Epithelial cell of esophagus (primary cell): Measurements from ENCODE around the gene STX18.
"Not testable (repeated sequence)": the region's sequence is repeated elsewhere in the genome, so short reads cannot be mapped to it uniquely, and the experiment has no call there.

Experiments
- DNase-seq: peaks from one replicate; pipeline ENCODE4 v3.0.0; 2010; ENCODE audit warnings: low read depth
- H3K4me3 ChIP-seq: 2 replicates; pipeline ENCODE4 v1.5.1; 2011; ENCODE audit warnings: mild to moderate bottlenecking, low read length, control low read depth
- TF ChIP-seq, protein P1 (sequence below): IDR thresholded peaks from 2 replicates; pipeline ENCODE4 v1.5.1; 2011; ENCODE audit warnings: low read depth, mild to moderate bottlenecking, low read length, control low read depth, inconsistent platforms; ENCODE audit not compliant: insufficient read depth; ENCODE audit errors: missing control alignments

Gene STX18

DNA sequence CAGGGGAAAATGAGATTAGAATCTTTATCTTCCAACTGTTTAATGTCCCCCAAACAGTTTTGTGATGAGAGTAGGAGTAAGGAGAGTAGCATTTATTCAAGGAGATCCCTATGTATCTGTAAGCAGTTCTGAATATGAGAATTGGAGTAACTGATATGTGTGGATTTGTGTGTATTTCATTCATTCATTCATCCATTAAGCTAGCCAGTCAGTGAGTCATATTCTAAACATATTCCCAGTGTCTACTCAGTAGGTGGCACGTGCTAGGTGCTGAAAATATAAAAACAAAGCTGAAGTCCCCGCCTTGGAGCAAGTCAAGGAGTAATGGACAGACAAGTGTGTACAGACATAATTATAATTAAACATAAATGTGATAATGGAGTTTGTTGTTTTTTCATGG is 12.4 kb upstream of the STX18 start:
- no peak overlapping the region for H3K4me3 ChIP-seq
- no peak for DNase-seq
- TF ChIP-seq, protein P1, sequence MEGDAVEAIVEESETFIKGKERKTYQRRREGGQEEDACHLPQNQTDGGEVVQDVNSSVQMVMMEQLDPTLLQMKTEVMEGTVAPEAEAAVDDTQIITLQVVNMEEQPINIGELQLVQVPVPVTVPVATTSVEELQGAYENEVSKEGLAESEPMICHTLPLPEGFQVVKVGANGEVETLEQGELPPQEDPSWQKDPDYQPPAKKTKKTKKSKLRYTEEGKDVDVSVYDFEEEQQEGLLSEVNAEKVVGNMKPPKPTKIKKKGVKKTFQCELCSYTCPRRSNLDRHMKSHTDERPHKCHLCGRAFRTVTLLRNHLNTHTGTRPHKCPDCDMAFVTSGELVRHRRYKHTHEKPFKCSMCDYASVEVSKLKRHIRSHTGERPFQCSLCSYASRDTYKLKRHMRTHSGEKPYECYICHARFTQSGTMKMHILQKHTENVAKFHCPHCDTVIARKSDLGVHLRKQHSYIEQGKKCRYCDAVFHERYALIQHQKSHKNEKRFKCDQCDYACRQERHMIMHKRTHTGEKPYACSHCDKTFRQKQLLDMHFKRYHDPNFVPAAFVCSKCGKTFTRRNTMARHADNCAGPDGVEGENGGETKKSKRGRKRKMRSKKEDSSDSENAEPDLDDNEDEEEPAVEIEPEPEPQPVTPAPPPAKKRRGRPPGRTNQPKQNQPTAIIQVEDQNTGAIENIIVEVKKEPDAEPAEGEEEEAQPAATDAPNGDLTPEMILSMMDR, result no peak

- not testable (repeated sequence) for DNase-seq, H3K4me3 ChIP-seq
Measured at GRCh38 chr4:4552042-4552441, 10.2 kb upstream of the STX18 start.

DNA sequence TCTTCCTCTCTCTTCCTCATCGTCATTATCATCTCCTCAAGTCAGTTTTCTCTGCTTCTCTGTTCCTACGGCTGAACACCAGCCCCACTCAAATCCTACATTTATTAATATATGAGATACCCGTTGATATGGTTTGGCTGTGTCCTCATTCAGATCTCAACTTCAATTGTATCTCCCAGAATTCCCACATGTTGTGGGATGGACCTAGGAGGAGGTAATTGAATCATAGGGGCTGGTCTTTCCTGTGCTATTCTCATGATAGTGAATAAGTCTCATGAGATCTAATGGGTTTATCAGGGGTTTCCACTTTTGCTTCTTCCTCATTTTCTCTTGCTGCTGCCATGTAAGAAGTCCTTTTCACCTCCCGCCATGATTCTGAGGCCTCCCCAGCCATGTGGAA is 8.3 kb upstream of the STX18 start:
- not testable (repeated sequence) for H3K4me3 ChIP-seq, DNase-seq

DNA sequence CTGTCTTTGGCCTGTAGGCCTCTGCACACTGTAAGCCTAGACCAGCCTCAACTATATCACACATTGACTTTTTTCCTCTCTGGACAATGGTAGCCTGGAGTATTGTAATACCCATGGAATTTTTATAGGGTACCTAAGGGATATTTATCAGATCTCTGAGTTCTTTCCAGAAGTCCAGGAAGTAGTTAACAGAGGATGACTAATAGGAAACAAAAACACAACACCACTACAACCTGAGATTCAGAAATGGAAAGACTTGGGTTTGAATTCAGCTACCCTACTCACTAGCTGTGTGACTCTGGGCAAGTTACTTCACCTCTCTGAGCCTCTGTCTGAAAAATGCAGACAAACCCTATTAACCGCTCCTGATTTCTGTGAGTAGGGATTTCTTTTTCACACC is 7.7 kb upstream of the STX18 start:
- TF ChIP-seq, protein P1, result no peak
- DNase-seq, result no peak
- no peak overlapping the region for H3K4me3 ChIP-seq

GRCh38 chr4:4542774-4543485 is 1.1 kb upstream of the STX18 start:
- DNase-seq, result peak; percentile 8
- TF ChIP-seq, protein P1, result no peak
- peak overlapping the region; percentile 98 for H3K4me3 ChIP-seq

- DNase-seq, result peak; percentile 82
- peak overlapping the region; percentile 98 for H3K4me3 ChIP-seq
- TF ChIP-seq, protein P1, result no peak
Measured at GRCh38 chr4:4541040-4541631, 712 bp downstream of the STX18 start.

DNA sequence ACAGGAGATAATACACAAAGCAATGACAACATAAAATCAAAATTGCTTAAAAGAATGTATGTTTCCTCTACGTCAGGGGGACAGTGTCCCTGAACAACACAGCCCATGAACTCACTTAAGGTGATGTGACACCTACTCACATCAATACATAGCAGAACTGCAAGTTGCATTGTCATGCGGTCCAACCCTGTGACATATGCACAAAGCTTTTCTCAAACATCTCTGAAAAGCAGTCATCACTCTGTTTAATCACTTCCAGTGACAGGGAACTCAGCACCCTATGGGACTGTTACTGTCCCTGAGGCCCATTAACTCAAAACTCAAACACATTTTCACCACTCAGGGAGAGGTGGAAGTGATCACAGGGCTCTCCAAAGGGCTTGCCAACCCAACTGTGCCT is 2.4 kb downstream of the STX18 start:
- no peak overlapping the region for H3K4me3 ChIP-seq
- TF ChIP-seq, protein P1, result no peak
- no peak for DNase-seq

DNA sequence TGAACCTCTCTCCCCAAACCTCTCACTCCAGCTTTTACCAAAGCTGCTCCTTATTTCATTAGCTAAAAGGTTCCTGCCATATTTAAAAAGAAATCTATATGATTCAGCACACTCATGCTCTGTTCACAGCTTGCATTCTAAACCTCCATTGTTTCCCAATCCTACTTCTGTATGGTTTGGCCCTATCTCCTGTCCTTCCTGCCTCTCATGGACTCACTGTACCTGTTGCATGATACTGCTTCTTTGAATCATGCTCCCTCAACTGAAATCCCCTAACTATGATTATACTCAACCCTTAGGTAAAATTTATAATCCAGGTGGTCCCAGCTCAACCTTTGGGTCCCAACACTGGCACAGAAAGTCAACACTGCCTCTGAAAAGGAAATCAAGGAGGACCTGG is 6.3 kb downstream of the STX18 start:
- no peak overlapping the region for H3K4me3 ChIP-seq
- TF ChIP-seq, protein P1, result no peak
- DNase-seq, result peak; percentile 11
